Endothelial cell of umbilical vein (primary cell): ENCODE data around the gene GHRHR. TPM values are rescaled to one million over a fixed set of nuclear protein-coding genes. Genes with fewer than 3 reads are reported as not detected.

Experiments used
- BruUV-seq: library from RNA; stranded (reverse); fragments of 400-500 nt; replicated peaks from 2 replicates; lab custom pipeline; 2021; lab: Mats Ljungman, UMichigan
- CTCF ChIA-PET: fragments of 300-600, 350-600 bp; sonication (Branson Sonifier 250); formaldehyde crosslinking; loops from one replicate; lab custom pipeline; 2021; ENCODE audit warnings: antibody characterized with exemption, inconsistent platforms; lab: Charles Lee
- POLR2A ChIA-PET: fragments of 300-600, 350-600 bp; sonication (Branson Sonifier 250); formaldehyde crosslinking; loops from one replicate; lab custom pipeline; 2021; ENCODE audit warnings: antibody characterized with exemption, inconsistent platforms; lab: Charles Lee
- DNase-seq: peaks from one replicate; pipeline ENCODE4 v3.0.0-alpha.2; 2011; ENCODE audit warnings: low read depth, low spot score
- FAIRE-seq: peaks from 2 replicates; lab custom pipeline; 2011; peaks lifted over from hg19 to GRCh38; lab: Jason Lieb, UNC
- H2AFZ ChIP-seq: 2 replicates; pipeline ENCODE4 v1.6.0; 2012; ENCODE audit warnings: low read depth, low read length, control low read depth, inconsistent platforms
- H3K27ac ChIP-seq: 2 replicates; pipeline ENCODE4 v1.5.1; 2011; ENCODE audit warnings: low read depth, mild to moderate bottlenecking, control low read depth, low read length, moderate library complexity; ENCODE audit not compliant: insufficient read depth
- H3K27me3 ChIP-seq, 2 experiments: 2 replicates each; pipeline versions ENCODE4 v1.6.0 to v1.6.1; 2011; ENCODE audit warnings: low read length in 2 of 2, mixed read lengths in 1 of 2; ENCODE audit not compliant: control insufficient read depth in 2 of 2, insufficient read depth in 2 of 2
- H3K36me3 ChIP-seq, 2 experiments: 2 replicates in 1 of 2; 3 replicates in 1 of 2; pipeline ENCODE4 v1.5.1; 2011; ENCODE audit warnings: low read length in 2 of 2, mild to moderate bottlenecking in 1 of 2, moderate library complexity in 1 of 2; ENCODE audit not compliant: control insufficient read depth in 2 of 2, insufficient read depth in 2 of 2; ENCODE audit errors: extremely low read depth in 1 of 2
- H3K4me1 ChIP-seq: 3 replicates; pipeline ENCODE4 v1.5.1; 2011; ENCODE audit warnings: mild to moderate bottlenecking, low read length; ENCODE audit not compliant: control insufficient read depth, insufficient read depth; ENCODE audit errors: extremely low read depth
- H3K4me2 ChIP-seq: 2 replicates; pipeline ENCODE4 v1.6.1; 2011; ENCODE audit warnings: low read length, control low read depth, mixed read lengths; ENCODE audit not compliant: insufficient read depth
- H3K4me3 ChIP-seq, 3 experiments: fragments of 200-600 bp in 1 of 3; sonication (generic), shearing (Covaris generic) in 1 of 3; replicated peaks in 1 of 3; 2 replicates each; pipeline ENCODE4 v1.5.1; 2011 to 2016; ENCODE audit warnings: control low read depth in 3 of 3, low read length in 3 of 3, mild to moderate bottlenecking in 2 of 3, inconsistent platforms in 1 of 3, low read depth in 1 of 3, moderate library complexity in 1 of 3; ENCODE audit not compliant: insufficient read depth in 1 of 3
- H3K79me2 ChIP-seq: 2 replicates; pipeline ENCODE4 v1.6.0; 2012; ENCODE audit warnings: low read length, inconsistent platforms; ENCODE audit not compliant: control insufficient read depth, insufficient read depth
- H3K9ac ChIP-seq: replicated peaks from 2 replicates; pipeline ENCODE3; 2011; ENCODE audit warnings: low read length, control low read depth; ENCODE audit not compliant: insufficient read depth; ENCODE audit errors: extremely low read depth
- H3K9me1 ChIP-seq: replicated peaks from 3 replicates; pipeline ENCODE4 v1.6.0; 2011; ENCODE audit warnings: mild to moderate bottlenecking, low read length; ENCODE audit not compliant: control insufficient read depth, insufficient read depth; ENCODE audit errors: extremely low read depth
- H3K9me3 ChIP-seq: replicated peaks from 2 replicates; pipeline ENCODE4 v1.5.1; 2012; ENCODE audit warnings: low read length, inconsistent platforms; ENCODE audit not compliant: control insufficient read depth, insufficient read depth
- H4K20me1 ChIP-seq: replicated peaks from 2 replicates; pipeline ENCODE3; 2011; ENCODE audit warnings: mild to moderate bottlenecking, low read length; ENCODE audit not compliant: control insufficient read depth, insufficient read depth; ENCODE audit errors: extremely low read depth
- CTCF ChIP-seq, 2 donors: IDR thresholded peaks; 1 replicate in 1 of 2; 2 replicates in 1 of 2; pipeline ENCODE4 v1.5.1; 2011; ENCODE audit warnings: low read length in 2 of 2, mild to moderate bottlenecking in 2 of 2, moderate library complexity in 2 of 2, control low read depth in 1 of 2, inconsistent platforms in 1 of 2, low read depth in 1 of 2; ENCODE audit not compliant: insufficient read depth in 1 of 2; ENCODE audit errors: extremely low read depth in 1 of 2
- FOS ChIP-seq: IDR thresholded peaks from 2 replicates; pipeline ENCODE4 v1.6.1; 2011; ENCODE audit warnings: mild to moderate bottlenecking, low read length, moderate library complexity, borderline replicate concordance; ENCODE audit not compliant: insufficient read depth
- GATA2 ChIP-seq: IDR thresholded peaks from 2 replicates; pipeline ENCODE4 v1.7.0; 2011; ENCODE audit warnings: low read depth, mild to moderate bottlenecking, moderate library complexity, mixed read lengths, low read length; ENCODE audit not compliant: insufficient read length, insufficient read depth
- JUN ChIP-seq: IDR thresholded peaks from 2 replicates; pipeline ENCODE4 v1.6.1; 2011; ENCODE audit warnings: borderline replicate concordance, low read depth; ENCODE audit not compliant: insufficient read length, insufficient read depth
- MYC ChIP-seq: IDR thresholded peaks from one replicate; pipeline ENCODE4 v1.6.1; 2011; ENCODE audit warnings: mild to moderate bottlenecking, low read depth, low read length
- POLR2A ChIP-seq: IDR thresholded peaks from 2 replicates; pipeline ENCODE4 v1.6.1; 2012; ENCODE audit warnings: low read depth, mild to moderate bottlenecking, control low read depth, low read length
- POLR2AphosphoS5 ChIP-seq: IDR thresholded peaks from 2 replicates; pipeline ENCODE4 v1.6.1; 2012; ENCODE audit warnings: low read depth, mild to moderate bottlenecking, control low read depth, low read length, moderate library complexity; ENCODE audit not compliant: insufficient read depth
- dilution Hi-C: fragments of 300-500 bp; cut with MboI; formaldehyde crosslinking; loops from one replicate; pipeline ENCODE4 v1.15.0; 2019; ENCODE audit warnings: low sequenced_read_pairs; ENCODE audit not compliant: extremely low pct_ligation_motif_present
- intact Hi-C: fragments of 100-400 bp; cut with micrococcal nuclease; formaldehyde crosslinking; loops from one replicate; pipeline ENCODE4 v1.10.0; 2022
- polyA plus RNA-seq, 4 experiments: library from polyadenylated mRNA; depleted of rRNA in 3 of 4; stranded (reverse) in 3 of 4; unstranded in 1 of 4; fragments of >200 nt; gene quantifications; 2 replicates each; pipeline versions ENCODE4 v1.2.1 to v1.2.3, GENCODE V29; 2011 to 2012; ENCODE audit warnings: missing spikeins in 1 of 4
- total RNA-seq: library from RNA; stranded (reverse); gene quantifications from 2 replicates; pipeline ENCODE4 v1.2.3, GENCODE V29; 2021
- TF ChIP-seq, protein P1 (sequence below): IDR thresholded peaks from 2 replicates; pipeline ENCODE4 v1.6.1; 2011; ENCODE audit not compliant: insufficient read depth, insufficient read length

Gene GHRHR
- total and polyA plus RNA-seq, 2 donors (not counting 3 experiments of a cell fraction or from before 2014, with no cell fraction given): not detected

GRCh38 chr7:31002256-31002655, 38.5 kb downstream of the GHRHR start:
- H3K9me3 ChIP-seq: no peaks in the 10 kb centered on the region
- intact Hi-C loops: no loop called here
- CTCF ChIA-PET: interaction anchor here (1.2 to 1.5 kb wide), 3 partner anchors 11 to 120 kb away, joined by 3 to 5 read pairs (median 4); no protein-coding TSS in a partner anchor
- FAIRE-seq (no peak), DNase-seq (no peak)
- peaks cover 0 to 3% of the 10 kb centered on the region in 2 experiments for H3K27me3 ChIP-seq
- no peak for TF ChIP-seq POLR2A
- TF ChIP-seq, protein P1, sequence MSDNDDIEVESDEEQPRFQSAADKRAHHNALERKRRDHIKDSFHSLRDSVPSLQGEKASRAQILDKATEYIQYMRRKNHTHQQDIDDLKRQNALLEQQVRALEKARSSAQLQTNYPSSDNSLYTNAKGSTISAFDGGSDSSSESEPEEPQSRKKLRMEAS: no peak
- no peak for TF ChIP-seq FOS
- no peak for TF ChIP-seq MYC
- no peak for TF ChIP-seq CTCF (IDR thresholded peaks at IDR 0.05; ENCODE audit: extremely low read depth in 1 of 2, insufficient read depth in 1 of 2, low read depth in 1 of 2, low read length in 2 of 2)
- no peak for TF ChIP-seq GATA2
- TF ChIP-seq JUN: no peak
- no peak for TF ChIP-seq POLR2AphosphoS5
- dilution Hi-C loops: no loop called here
- H3K9ac ChIP-seq: no peak overlapping the region
- H4K20me1 ChIP-seq: no peaks in the 10 kb centered on the region
- H3K27ac ChIP-seq: no peak overlapping the region
- H3K36me3 ChIP-seq: no peaks in the 10 kb centered on the region
- H3K4me1 ChIP-seq: no peaks in the 10 kb centered on the region
- BruUV-seq: no TSS peak
- POLR2A ChIA-PET: no interaction called here
- H3K4me3 ChIP-seq: no peak overlapping the region
- H2AFZ ChIP-seq: no peak overlapping the region
- no peaks in the 10 kb centered on the region for H3K79me2 ChIP-seq
- no peaks in the 10 kb centered on the region for H3K9me1 ChIP-seq
- no peak overlapping the region for H3K4me2 ChIP-seq
